Fibroblast of upper back skin (primary cell): ENCODE measurements around the gene SYNDIG1L.
"Not testable (repeated sequence)": the region's sequence is repeated elsewhere in the genome, so short reads cannot be mapped to it uniquely, and the experiment has no call there.

Experiments
- DNase-seq: peaks from one replicate; pipeline ENCODE4 v3.0.0-alpha.2; 2013

The SYNDIG1L gene

GRCh38 chr14:74426202-74426582 is at the start of gene SYNDIG1L:
Gene SYNDIG1L (minus strand): TSS chr14:74426210. CDS start chr14:74409744, 16,466 bp downstream.
- no peak for DNase-seq

GRCh38 chr14:74475678-74476077 is 49.7 kb upstream of the SYNDIG1L start:
- peak; percentile 77 for DNase-seq

GRCh38 chr14:74474376-74474775 is 48.4 kb upstream of the SYNDIG1L start:
- no peak for DNase-seq

GRCh38 chr14:74472601-74473000 is 46.6 kb upstream of the SYNDIG1L start:
- DNase-seq, result no peak

GRCh38 chr14:74469548-74470518 is 43.8 kb upstream of the SYNDIG1L start:
- no peak for DNase-seq

GRCh38 chr14:74468513-74468912 is 42.5 kb upstream of the SYNDIG1L start:
- DNase-seq, result no peak

- DNase-seq, result no peak
Measured at GRCh38 chr14:74465335-74465734, 39.3 kb upstream of the SYNDIG1L start.

GRCh38 chr14:74464785-74465184 is 38.8 kb upstream of the SYNDIG1L start:
- no peak for DNase-seq

GRCh38 chr14:74463697-74464096 is 37.7 kb upstream of the SYNDIG1L start:
- no peak for DNase-seq

GRCh38 chr14:74462993-74463392 is 37.0 kb upstream of the SYNDIG1L start:
- no peak for DNase-seq

GRCh38 chr14:74459976-74460375 is 34.0 kb upstream of the SYNDIG1L start:
- DNase-seq, result no peak

GRCh38 chr14:74459289-74459946 is 33.4 kb upstream of the SYNDIG1L start:
- DNase-seq, result peak; percentile 65

- DNase-seq, result no peak
Measured at GRCh38 chr14:74457565-74457895, 31.5 kb upstream of the SYNDIG1L start.

- no peak for DNase-seq
Measured at GRCh38 chr14:74456684-74457564, 30.9 kb upstream of the SYNDIG1L start.

- not testable (repeated sequence) for DNase-seq
Measured at GRCh38 chr14:74454397-74454796, 28.4 kb upstream of the SYNDIG1L start.

- no peak for DNase-seq
Measured at GRCh38 chr14:74444866-74445265, 18.9 kb upstream of the SYNDIG1L start.

GRCh38 chr14:74442757-74443156 is 16.7 kb upstream of the SYNDIG1L start:
- no peak for DNase-seq

GRCh38 chr14:74441113-74441512 is 15.1 kb upstream of the SYNDIG1L start:
- no peak for DNase-seq

- DNase-seq, result no peak
Measured at GRCh38 chr14:74438351-74438915, 12.4 kb upstream of the SYNDIG1L start.

- peak; percentile 2 for DNase-seq
Measured at GRCh38 chr14:74437496-74438053, 11.6 kb upstream of the SYNDIG1L start.

GRCh38 chr14:74434294-74434693 is 8.3 kb upstream of the SYNDIG1L start:
- no peak for DNase-seq

GRCh38 chr14:74429991-74430390 is 4.0 kb upstream of the SYNDIG1L start:
- no peak for DNase-seq
